H9 (cell line): ENCODE data around the gene CNKSR1. TPM values are rescaled to one million over a fixed set of nuclear protein-coding genes. Genes with fewer than 3 reads are reported as not detected.

Experiments used
- DNase-seq: peaks from one replicate; pipeline ENCODE4 v3.0.0-alpha.2; 2017
- H2AFZ ChIP-seq: one replicate; pipeline ENCODE4 v1.6.1; 2013; ENCODE audit warnings: mild to moderate bottlenecking, low read length, control low read depth, moderate library complexity
- H2AK5ac ChIP-seq: 2 replicates; pipeline ENCODE4 v1.6.1; 2013; ENCODE audit warnings: low read length, control low read depth, mixed read lengths; ENCODE audit not compliant: insufficient read length
- H2BK120ac ChIP-seq: one replicate; pipeline ENCODE4 v1.6.1; 2013; ENCODE audit warnings: low read depth, mild to moderate bottlenecking, low read length, control low read depth, inconsistent platforms; ENCODE audit not compliant: poor library complexity, severe bottlenecking
- H2BK12ac ChIP-seq: 2 replicates; pipeline ENCODE4 v1.6.1; 2013; ENCODE audit warnings: low read length, control low read depth, mixed read lengths, low read depth; ENCODE audit not compliant: insufficient read length
- H2BK15ac ChIP-seq: 2 replicates; pipeline ENCODE4 v1.6.1; 2013; ENCODE audit warnings: low read depth, low read length, control low read depth
- H2BK20ac ChIP-seq: one replicate; pipeline ENCODE4 v1.6.1; 2013; ENCODE audit warnings: low read depth, mild to moderate bottlenecking, low read length, control low read depth, inconsistent platforms; ENCODE audit not compliant: poor library complexity, severe bottlenecking
- H2BK5ac ChIP-seq: 2 replicates; pipeline ENCODE4 v1.6.1; 2013; ENCODE audit warnings: low read length, control low read depth, mixed read lengths; ENCODE audit not compliant: insufficient read length
- H3K14ac ChIP-seq: 2 replicates; pipeline ENCODE4 v1.6.1; 2013; ENCODE audit warnings: low read length, control low read depth; ENCODE audit not compliant: insufficient read depth
- H3K18ac ChIP-seq: 2 replicates; pipeline ENCODE4 v1.6.1; 2013; ENCODE audit warnings: low read depth, mild to moderate bottlenecking, mixed read lengths, low read length, control low read depth; ENCODE audit not compliant: insufficient read length
- H3K23ac ChIP-seq: 2 replicates; pipeline ENCODE4 v1.6.1; 2013; ENCODE audit warnings: low read length, control low read depth, mixed read lengths, low read depth; ENCODE audit not compliant: insufficient read length
- H3K23me2 ChIP-seq: 2 replicates; pipeline ENCODE4 v1.6.1; 2013; ENCODE audit warnings: low read depth, mild to moderate bottlenecking, mixed read lengths, low read length, control low read depth; ENCODE audit not compliant: insufficient read length, poor library complexity, severe bottlenecking
- H3K27ac ChIP-seq: 2 replicates; pipeline ENCODE4 v1.5.1; 2013; ENCODE audit warnings: low read length, control low read depth, mixed read lengths, low read depth; ENCODE audit not compliant: insufficient read length
- H3K27me3 ChIP-seq: 2 replicates; pipeline ENCODE4 v1.6.1; 2013; ENCODE audit warnings: low read length, control low read depth, inconsistent platforms; ENCODE audit not compliant: insufficient read depth
- H3K4ac ChIP-seq: 2 replicates; pipeline ENCODE4 v1.6.1; 2013; ENCODE audit warnings: low read depth, mild to moderate bottlenecking, control low read depth, inconsistent platforms, low read length, moderate library complexity
- H3K4me1 ChIP-seq: 2 replicates; pipeline ENCODE4 v1.6.1; 2013; ENCODE audit warnings: low read length, control low read depth, inconsistent platforms; ENCODE audit not compliant: insufficient read depth
- H3K4me2 ChIP-seq: 2 replicates; pipeline ENCODE4 v1.6.1; 2013; ENCODE audit warnings: low read length, control low read depth, mixed read lengths; ENCODE audit not compliant: insufficient read length, insufficient read depth
- H3K56ac ChIP-seq: 2 replicates; pipeline ENCODE4 v1.6.1; 2013; ENCODE audit warnings: low read depth, mild to moderate bottlenecking, mixed read lengths, low read length, control low read depth; ENCODE audit not compliant: insufficient read length
- H3K79me1 ChIP-seq: 2 replicates; pipeline ENCODE4 v1.6.1; 2013; ENCODE audit warnings: low read depth, mild to moderate bottlenecking, moderate library complexity, low read length, control low read depth, inconsistent platforms; ENCODE audit not compliant: insufficient read depth, poor library complexity, severe bottlenecking
- H3K79me2 ChIP-seq: 2 replicates; pipeline ENCODE4 v1.6.1; 2013; ENCODE audit warnings: low read length, control low read depth, inconsistent platforms; ENCODE audit not compliant: insufficient read depth
- H3K9ac ChIP-seq: 2 replicates; pipeline ENCODE4 v1.6.1; 2013; ENCODE audit warnings: low read length, control low read depth, mixed read lengths; ENCODE audit not compliant: insufficient read length; ENCODE audit errors: extremely low read depth
- H3K9me3 ChIP-seq: one replicate; pipeline ENCODE4 v1.6.1; 2013; ENCODE audit warnings: low read depth, low read length, inconsistent platforms; ENCODE audit not compliant: control insufficient read depth
- H3T11ph ChIP-seq: one replicate; pipeline ENCODE4 v1.6.1; 2013; ENCODE audit warnings: mild to moderate bottlenecking, low read length, control low read depth, inconsistent platforms
- H4K20me1 ChIP-seq: one replicate; pipeline ENCODE4 v1.6.1; 2013; ENCODE audit not compliant: control insufficient read depth, insufficient read length, insufficient read depth
- H4K5ac ChIP-seq: 2 replicates; pipeline ENCODE4 v1.6.1; 2013; ENCODE audit warnings: low read depth, mild to moderate bottlenecking, mixed read lengths, low read length, control low read depth; ENCODE audit not compliant: insufficient read length
- H4K8ac ChIP-seq: replicated peaks from 2 replicates; pipeline ENCODE4 v1.6.1; 2013; ENCODE audit warnings: low read length, control low read depth, mixed read lengths, low read depth; ENCODE audit not compliant: insufficient read length
- H4K91ac ChIP-seq: 2 replicates; pipeline ENCODE4 v1.6.1; 2013; ENCODE audit warnings: low read depth, mild to moderate bottlenecking, moderate library complexity, mixed read lengths, low read length, control low read depth; ENCODE audit not compliant: insufficient read length
- H3K27ac Mint-ChIP-seq, 3 experiments: 2 replicates in 2 of 3; 3 replicates in 1 of 3; pipeline ENCODE4 v1.8.0; 2020 to 2021; ENCODE audit warnings: mixed read lengths in 3 of 3, mild to moderate bottlenecking in 1 of 3, moderate library complexity in 1 of 3
- H3K27me3 Mint-ChIP-seq: 2 replicates; pipeline ENCODE4 v1.8.0; 2021; ENCODE audit warnings: low read depth, mild to moderate bottlenecking, moderate library complexity, mixed read lengths
- H3K36me3 Mint-ChIP-seq, 3 experiments: 2 replicates in 2 of 3; 3 replicates in 1 of 3; pipeline ENCODE4 v1.8.0; 2020 to 2021; ENCODE audit warnings: low read depth in 3 of 3, mixed read lengths in 3 of 3; ENCODE audit not compliant: insufficient read depth in 1 of 3
- H3K4me1 Mint-ChIP-seq, 2 experiments: 2 replicates each; pipeline ENCODE4 v1.8.0; 2020; ENCODE audit warnings: mixed read lengths in 2 of 2
- H3K4me3 Mint-ChIP-seq, 2 experiments: 2 replicates in 1 of 2; 3 replicates in 1 of 2; pipeline ENCODE4 v1.8.0; 2020 to 2021; ENCODE audit warnings: mild to moderate bottlenecking in 2 of 2, mixed read lengths in 2 of 2, moderate library complexity in 1 of 2
- H3K9me3 Mint-ChIP-seq, 2 experiments: 2 replicates in 1 of 2; 3 replicates in 1 of 2; pipeline ENCODE4 v1.8.0; 2020; ENCODE audit warnings: mild to moderate bottlenecking in 2 of 2, mixed read lengths in 2 of 2, moderate library complexity in 1 of 2
- CTCF ChIP-seq: fragments of 200-600 bp; sonication (generic); conservative IDR thresholded peaks from 3 replicates; pipeline ENCODE4 v1.8.0; 2021; ENCODE audit warnings: antibody characterized with exemption, mild to moderate bottlenecking
- WGBS: extraction: QIAGEN DNeasy Blood & Tissue Kit; methylation state at CpG from one replicate; pipeline ENCODE4 v1.1.7; 2013; ENCODE audit warnings: missing lambda C conversion rate, low lambda C conversion rate, mixed read lengths; ENCODE audit not compliant: insufficient read length; ENCODE audit errors: extremely low coverage; 5-methylcytosine and 5-hydroxymethylcytosine counted together
- long read RNA-seq: library from polyadenylated mRNA; unstranded; transcript quantifications from one replicate; pipeline ENCODE4 v2.0.0, GENCODE V29; 2020
- total RNA-seq: library from RNA; stranded (reverse); gene quantifications from 2 replicates; pipeline ENCODE4 v1.2.1, GENCODE V29; 2021

Gene CNKSR1
- 23.4 and 26.3 TPM in 2 replicates for total RNA-seq
- long read RNA-seq, transcript CNKSR1-201 (21 exons, 2,625 nt): major isoform, 14 of 48 reads
- long read RNA-seq, partial matches to known transcripts: 9 of 48 reads
- long read RNA-seq, other reads (novel, unspliced or antisense): 21 of 48 reads

GRCh38 chr1:26177182-26177684, at the start of gene CNKSR1:
CNKSR1 (plus strand) TSS chr1:26177491; CDS start chr1:26177548, 57 bp downstream.
- H3K27ac Mint-ChIP-seq: peak within 1 kb of the TSS; percentile 43 to 97 (median 95); a peak in 5 of 7 replicates
- Histone ChIP-seq H4K5ac (no peak within 1 kb of the TSS), H3K27ac (no peak within 1 kb of the TSS), H4K8ac (no peak within 1 kb of the TSS), H3K27me3 (no peaks in the 10 kb centered on the region), H4K91ac (no peak within 1 kb of the TSS), H3K9ac (peak within 1 kb of the TSS; percentile 30), H3K23ac (no peak within 1 kb of the TSS), H3K23me2 (no peaks in the 10 kb centered on the region), H3K4me1 (no peaks in the 10 kb centered on the region), H2AK5ac (no peak within 1 kb of the TSS), H3K4me2 (peak within 1 kb of the TSS; percentile 9), H3T11ph (no peak within 1 kb of the TSS), H3K79me2 (no peaks in the 10 kb centered on the region), H2BK120ac (no peak within 1 kb of the TSS), H2BK20ac (no peak within 1 kb of the TSS), H2BK15ac (no peak within 1 kb of the TSS), H3K14ac (no peak within 1 kb of the TSS), H2BK5ac (no peak within 1 kb of the TSS), H2BK12ac (no peak within 1 kb of the TSS), H3K79me1 (no peaks in the 10 kb centered on the region), H3K56ac (no peak within 1 kb of the TSS), H3K9me3 (no peaks in the 10 kb centered on the region), H3K18ac (no peak within 1 kb of the TSS), H3K4ac (no peak within 1 kb of the TSS), H2AFZ (no peak within 1 kb of the TSS), H4K20me1 (no peaks in the 10 kb centered on the region)
- peak; percentile 64 for TF ChIP-seq CTCF
- peak within 1 kb of the TSS; percentile 79 to 82 for H3K4me3 Mint-ChIP-seq
- peak; percentile 97 for DNase-seq
- WGBS: no CpG with 5 or more reads among the region's 21 CpGs
- H3K9me3 Mint-ChIP-seq: no peaks in the 10 kb centered on the region
- H3K4me1 Mint-ChIP-seq: peaks cover 3 to 11% of the 10 kb centered on the region in 2 experiments; a peak in 3 of 4 replicates
- no peaks in the 10 kb centered on the region for H3K27me3 Mint-ChIP-seq
- peaks cover 0 to 15% (median 14%) of the 10 kb centered on the region in 3 experiments; a peak in 4 of 7 replicates for H3K36me3 Mint-ChIP-seq
